Measurements from ENCODE around the gene LDLRAD4. TPM values are rescaled to one million over a fixed set of nuclear protein-coding genes. Genes with fewer than 3 reads are reported as not detected.

Gene LDLRAD4
- polyA plus RNA-seq, 1 of the 3 experiments (the other 2 are of a cell fraction) = 0.16 TPM

- Histone ChIP-seq H2AFZ (ENCODE audit: low read depth) (no peak overlapping the region), H3K79me2 (ENCODE audit: insufficient read depth) (no peaks in the 10 kb centered on the region), H3K27me3 (ENCODE audit: insufficient read depth) (no peaks in the 10 kb centered on the region), H3F3A (replicated peaks; ENCODE audit: insufficient read depth) (no peaks in the 10 kb centered on the region), H3K27ac (ENCODE audit: low read depth in 2 of 2, low read length in 1 of 2) (no peak overlapping the region; a peak in 1 of 4 replicates), H3K36me3 (replicated peaks in 1 of 2; ENCODE audit: control insufficient read depth in 1 of 2, insufficient read depth in 2 of 2, low read length in 1 of 2) (no peaks in the 10 kb centered on the region), H3K9ac (no peak overlapping the region), H3K9me2 (no peaks in the 10 kb centered on the region), H3K9me3 (no peaks in the 10 kb centered on the region), H3K4me2 (no peak overlapping the region), H4K20me1 (ENCODE audit: insufficient read depth) (no peaks in the 10 kb centered on the region), H3K4me1 (ENCODE audit: control insufficient read depth in 1 of 2, insufficient read depth in 2 of 2, low read depth in 1 of 2, low read length in 1 of 2) (peaks cover 0 to 34% of the 10 kb centered on the region in 2 experiments; a peak in 1 of 4 replicates), H3K4me3 (ENCODE audit: low read depth in 2 of 2, low read length in 1 of 2) (no peak overlapping the region)
- no peak for TF ChIP-seq MAX (IDR thresholded peaks at IDR 0.05; ENCODE audit: low read depth)
- no peak for TF ChIP-seq ELF1 (IDR thresholded peaks at IDR 0.05)
- no peak for TF ChIP-seq MEF2A (IDR thresholded peaks at IDR 0.05; ENCODE audit: borderline replicate concordance, low read depth)
- no peak for TF ChIP-seq TAF1 (IDR thresholded peaks at IDR 0.05; ENCODE audit: borderline replicate concordance, low read depth, low read length)
- no peak for TF ChIP-seq NFIC (IDR thresholded peaks at IDR 0.05; ENCODE audit: borderline replicate concordance)
- TF ChIP-seq RXRA (IDR thresholded peaks at IDR 0.05; ENCODE audit: borderline replicate concordance, low read depth) = no peak
- TF ChIP-seq TEAD4 (IDR thresholded peaks at IDR 0.05; ENCODE audit: borderline replicate concordance, insufficient read depth) = no peak
- TF ChIP-seq GABPA (IDR thresholded peaks at IDR 0.05; ENCODE audit: low read depth) = no peak
- ChIA-PET POLR2A (no interaction called here), CTCF (interaction anchor here (1.6 kb wide), 1 partner anchor 43 kb away, joined by 3 read pairs; no protein-coding TSS in a partner anchor)
- DNase-seq = no peak
- WGBS (ENCODE audit: low lambda C conversion rate) = 55% methylated on average over 7 of the region's 7 CpGs
Measured at GRCh38 chr18:13259701-13260100, 41.1 kb downstream of the LDLRAD4 start.

DNA sequence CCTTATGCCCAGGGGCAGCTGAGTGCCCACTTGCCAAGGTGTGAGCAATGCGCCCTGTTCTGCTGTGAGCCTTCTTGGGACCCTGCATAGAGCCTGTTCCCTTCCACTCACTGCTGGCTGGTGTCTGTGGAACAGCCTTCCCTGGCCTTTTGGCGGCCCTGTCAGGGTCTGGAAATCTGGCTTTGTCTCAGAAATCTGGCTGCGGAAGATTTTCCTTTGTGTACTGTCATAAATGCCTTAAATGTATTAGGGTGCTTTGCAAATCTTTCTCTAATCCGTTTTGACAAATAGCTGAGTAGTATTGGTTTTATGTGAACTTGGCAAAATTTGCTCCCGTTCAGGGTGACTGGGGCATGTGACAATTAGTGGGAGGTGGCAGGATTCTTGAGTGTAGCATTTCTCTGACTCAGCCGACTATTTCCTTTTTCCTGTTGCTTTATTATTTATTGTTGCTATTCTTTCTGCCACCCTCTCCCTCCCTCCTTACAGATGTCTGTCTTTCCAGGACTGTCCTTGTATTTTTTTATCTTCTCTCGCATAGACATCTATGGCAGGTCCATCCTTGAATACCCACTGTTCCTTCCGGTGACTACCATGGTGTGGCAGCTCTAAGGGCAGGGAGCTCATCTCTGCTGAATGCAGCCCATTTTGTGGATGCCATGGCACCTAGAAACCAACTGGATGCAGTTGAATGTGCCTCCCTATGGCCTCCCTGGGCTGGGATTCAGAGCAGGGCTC lies 41.8 kb downstream of the LDLRAD4 start:
- ChIA-PET POLR2A (no interaction called here), CTCF (interaction anchor here (1.6 kb wide), 1 partner anchor 44 kb away, joined by 3 read pairs; no protein-coding TSS in a partner anchor)
- H3K27ac ChIP-seq (ENCODE audit: low read depth in 2 of 2, low read length in 1 of 2) = no peak overlapping the region
- no peaks in the 10 kb centered on the region for H3K36me3 ChIP-seq (replicated peaks in 1 of 2; ENCODE audit: control insufficient read depth in 1 of 2, insufficient read depth in 2 of 2, low read length in 1 of 2)
- H3K27me3 ChIP-seq (ENCODE audit: insufficient read depth) = no peaks in the 10 kb centered on the region
- H2AFZ ChIP-seq (ENCODE audit: low read depth) = no peak overlapping the region
- H4K20me1 ChIP-seq (ENCODE audit: insufficient read depth) = no peaks in the 10 kb centered on the region
- WGBS (ENCODE audit: low lambda C conversion rate) = 48% methylated on average over 7 of the region's 8 CpGs
- no peaks in the 10 kb centered on the region for H3K9me2 ChIP-seq
- H3K79me2 ChIP-seq (ENCODE audit: insufficient read depth) = no peaks in the 10 kb centered on the region
- no peaks in the 10 kb centered on the region for H3F3A ChIP-seq (replicated peaks; ENCODE audit: insufficient read depth)
- no peaks in the 10 kb centered on the region for H3K9me3 ChIP-seq
- no peak overlapping the region for H3K4me3 ChIP-seq (ENCODE audit: low read depth in 2 of 2, low read length in 1 of 2)
- peaks cover 0 to 39% of the 10 kb centered on the region in 2 experiments; a peak in 1 of 4 replicates for H3K4me1 ChIP-seq (ENCODE audit: control insufficient read depth in 1 of 2, insufficient read depth in 2 of 2, low read depth in 1 of 2, low read length in 1 of 2)
- TF ChIP-seq EZH2phosphoT487 (IDR thresholded peaks at IDR 0.05; ENCODE audit: borderline replicate concordance, low read depth) (no peak), FOXM1 (IDR thresholded peaks at IDR 0.05; ENCODE audit: low read depth) (no peak), POLR2AphosphoS5 (IDR thresholded peaks at IDR 0.05; ENCODE audit: low read depth, low read length) (no peak)
- H3K4me2 ChIP-seq = no peak overlapping the region
- no peak overlapping the region for H3K9ac ChIP-seq
- DNase-seq = no peak

Data from SK-N-SH (cell line).